Dendritic cell treated with granulocyte-macrophage colony-stimulating factor and Interleukin-4, amounts not matched to agents 40 ng/mL and 50 ng/mL, for 4 days (primary cell): ENCODE results near the gene BAG3.
A peak's percentile ranks its signal among the peaks of the same experiment; 100 is the strongest.
"Not testable (repeated sequence)": the region's sequence is repeated elsewhere in the genome, so short reads cannot be mapped to it uniquely, and the experiment has no call there.

Experiments used
- H3K27ac Mint-ChIP-seq: one replicate; pipeline ENCODE4 v1.8.0; 2022; ENCODE audit warnings: mild to moderate bottlenecking, mixed read lengths
- H3K27me3 Mint-ChIP-seq: one replicate; pipeline ENCODE4 v1.8.0; 2022; ENCODE audit warnings: mild to moderate bottlenecking, mixed read lengths
- H3K36me3 Mint-ChIP-seq: one replicate; pipeline ENCODE4 v1.8.0; 2022; ENCODE audit warnings: low read depth, mixed read lengths
- H3K4me1 Mint-ChIP-seq: one replicate; pipeline ENCODE4 v1.8.0; 2022; ENCODE audit warnings: low read depth, mixed read lengths
- H3K4me3 Mint-ChIP-seq: one replicate; pipeline ENCODE4 v1.8.0; 2022; ENCODE audit warnings: mild to moderate bottlenecking, moderate library complexity, mixed read lengths
- H3K9me3 Mint-ChIP-seq: one replicate; pipeline ENCODE4 v1.8.0; 2022; ENCODE audit warnings: mixed read lengths
- intact Hi-C: fragments of 100-400 bp; cut with micrococcal nuclease; formaldehyde crosslinking; loops from one replicate; pipeline ENCODE4 v1.15.0; 2022

The BAG3 gene

DNA sequence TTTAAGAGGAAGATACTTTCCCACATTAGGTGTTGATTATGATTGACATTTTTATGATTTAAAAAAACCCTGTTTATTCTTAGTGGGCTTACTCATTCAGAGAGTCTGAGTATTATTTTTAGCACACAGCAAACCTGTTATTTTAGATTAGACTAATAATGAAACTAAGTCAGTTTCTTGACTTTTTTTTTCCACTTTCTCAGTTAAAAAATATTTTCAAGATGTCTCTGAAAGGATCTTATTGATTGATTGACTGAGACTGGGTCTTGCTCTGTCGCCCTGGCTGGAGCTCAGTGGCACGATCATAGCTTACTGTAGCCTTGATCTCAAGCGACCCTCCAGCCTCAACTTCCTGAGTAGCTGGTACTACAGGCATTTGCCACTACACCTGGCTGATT is 54.3 kb downstream of the BAG3 start:
- intact Hi-C loops = loop anchor here (2.0 kb wide), 1 partner anchor 19 kb away; no protein-coding TSS in a partner anchor
- Mint-ChIP-seq H3K27ac (peak overlapping the region; percentile 86), H3K9me3 (peaks cover 17% of the 10 kb centered on the region), H3K36me3 (peaks cover 6% of the 10 kb centered on the region), H3K4me1 (peaks cover 56% of the 10 kb centered on the region), H3K27me3 (peaks cover 6% of the 10 kb centered on the region), H3K4me3 (no peak overlapping the region)

DNA sequence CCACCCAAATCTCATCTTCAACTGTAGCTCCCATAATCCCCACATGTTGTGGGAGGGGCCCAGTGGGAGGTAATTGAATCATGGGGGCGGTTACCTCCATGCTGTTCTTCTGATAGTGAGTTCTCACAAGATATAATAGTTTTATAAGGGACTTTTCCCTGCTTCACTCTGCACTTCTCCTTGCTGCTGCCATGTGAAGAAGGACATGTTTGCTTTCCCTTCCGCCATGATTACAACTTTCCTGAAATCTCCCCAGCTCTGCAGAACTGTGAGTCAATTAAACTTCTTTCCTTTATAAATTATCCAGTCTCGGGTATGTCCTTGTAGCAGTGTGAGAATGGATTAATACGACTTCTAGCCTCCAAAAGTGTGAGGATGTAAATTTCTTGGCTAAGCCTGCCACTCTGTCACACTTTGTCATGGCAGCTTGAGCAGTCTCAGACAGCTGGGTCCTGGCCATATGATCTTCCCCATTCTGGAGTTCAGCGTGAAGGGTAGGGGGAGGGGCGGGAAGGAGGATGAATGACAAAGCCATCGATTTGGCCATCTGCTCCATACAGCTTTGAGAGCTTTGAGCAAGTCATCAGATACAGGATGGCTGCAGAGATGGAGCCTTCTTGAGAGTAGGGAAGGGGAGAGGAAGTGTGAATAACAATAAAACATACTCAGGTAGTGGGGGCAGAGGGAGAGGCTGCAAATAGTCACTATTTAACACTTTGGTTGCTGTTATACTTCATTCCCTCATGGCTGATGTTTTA is 55.5 kb downstream of the BAG3 start:
- H3K4me1 Mint-ChIP-seq = peaks cover 46% of the 10 kb centered on the region
- H3K27me3 Mint-ChIP-seq = no peaks in the 10 kb centered on the region
- peak overlapping the region; percentile 53 for H3K27ac Mint-ChIP-seq
- intact Hi-C loops = no loop called here
- peaks cover 26% of the 10 kb centered on the region for H3K9me3 Mint-ChIP-seq
- peaks cover 6% of the 10 kb centered on the region for H3K36me3 Mint-ChIP-seq
- no peak overlapping the region for H3K4me3 Mint-ChIP-seq

DNA sequence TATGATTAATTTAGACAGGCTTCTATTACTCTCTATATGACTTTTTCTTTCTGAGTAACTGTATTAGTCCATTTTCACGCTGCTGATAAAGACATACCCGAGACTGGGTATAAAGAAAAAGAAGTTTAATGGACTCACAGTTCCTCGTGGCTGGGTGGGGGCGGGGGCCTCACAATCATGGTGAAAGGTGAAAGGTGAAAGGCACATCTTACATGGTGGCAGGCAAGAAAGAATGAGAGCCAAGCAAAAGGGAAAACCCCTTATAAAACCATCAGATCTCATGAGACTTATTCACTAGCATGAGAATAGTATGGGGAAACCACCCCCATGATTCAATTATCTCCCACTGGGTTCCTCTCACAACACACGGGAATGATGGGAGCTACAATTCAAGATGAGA is 56.2 kb downstream of the BAG3 start:
- H3K27ac Mint-ChIP-seq, H3K4me3 Mint-ChIP-seq, H3K27me3 Mint-ChIP-seq, intact Hi-C loops, H3K36me3 Mint-ChIP-seq: not testable (repeated sequence)
- peaks cover 40% of the 10 kb centered on the region for H3K4me1 Mint-ChIP-seq
- peaks cover 26% of the 10 kb centered on the region for H3K9me3 Mint-ChIP-seq

DNA sequence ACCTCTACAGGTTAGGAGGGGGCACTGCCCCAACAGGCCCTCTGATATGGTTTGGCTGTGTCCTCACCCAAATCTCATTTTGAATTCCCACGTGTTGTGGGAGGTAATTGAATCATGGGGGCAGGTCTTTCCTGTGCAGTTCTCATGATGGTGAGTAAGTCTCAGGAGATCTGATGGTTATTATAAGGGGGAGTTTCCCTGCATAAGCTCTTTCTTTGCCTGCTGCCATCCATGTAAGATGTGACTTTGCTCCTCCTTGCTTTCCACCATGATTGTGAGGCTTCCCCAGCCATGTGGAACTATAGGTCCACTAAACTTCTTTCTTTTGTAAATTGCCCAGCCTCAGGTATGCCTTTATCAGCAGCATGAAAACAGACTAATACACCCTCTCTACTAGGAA is 59.8 kb downstream of the BAG3 start:
- not testable (repeated sequence) for H3K27ac Mint-ChIP-seq

DNA sequence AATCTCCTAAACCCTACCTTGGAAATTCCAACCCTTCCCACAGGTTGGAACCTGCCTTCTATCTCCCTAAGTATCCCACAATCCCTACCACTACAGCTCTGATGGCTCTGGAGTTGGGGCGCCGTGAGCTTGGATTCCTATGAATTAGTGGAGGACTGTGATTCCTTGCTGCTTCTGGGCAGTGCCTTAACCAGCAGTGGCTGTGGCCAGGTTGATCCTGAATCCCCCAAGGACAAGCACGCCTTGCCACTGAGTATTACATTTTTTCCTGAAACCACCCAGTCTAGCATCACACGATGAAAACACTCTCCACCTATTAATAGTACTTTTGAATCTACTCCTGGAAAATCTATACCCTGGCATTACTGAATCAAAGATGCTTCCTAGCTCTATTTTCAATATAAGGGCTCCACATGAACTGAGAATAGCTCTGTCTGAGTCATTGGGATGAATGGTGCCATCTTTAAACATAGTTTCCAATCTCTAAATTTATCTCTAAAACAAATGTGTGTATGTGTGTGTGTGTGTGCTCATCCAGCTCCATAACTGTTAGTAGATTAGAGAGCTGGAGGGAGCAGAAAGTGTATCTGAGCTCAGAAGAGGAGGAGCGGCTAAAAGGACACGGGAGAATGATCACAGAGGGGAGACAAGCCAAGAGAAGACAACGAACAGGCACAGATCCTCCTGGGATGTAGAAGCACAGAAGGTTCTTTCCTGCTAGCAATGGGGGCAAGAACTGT is 62.7 kb downstream of the BAG3 start:
- Mint-ChIP-seq H3K4me3 (no peak overlapping the region), H3K27me3 (peaks cover 3% of the 10 kb centered on the region), H3K27ac (no peak overlapping the region), H3K36me3 (no peaks in the 10 kb centered on the region), H3K4me1 (peaks cover 12% of the 10 kb centered on the region), H3K9me3 (peaks cover 8% of the 10 kb centered on the region)
- intact Hi-C loops = no loop called here

More for the DNA sequence above, 59.8 kb downstream of the BAG3 start:
- H3K36me3 Mint-ChIP-seq, H3K27me3 Mint-ChIP-seq, intact Hi-C loops, H3K4me3 Mint-ChIP-seq: not testable (repeated sequence)
- Mint-ChIP-seq H3K4me1 (peaks cover 18% of the 10 kb centered on the region), H3K9me3 (peaks cover 26% of the 10 kb centered on the region)

DNA sequence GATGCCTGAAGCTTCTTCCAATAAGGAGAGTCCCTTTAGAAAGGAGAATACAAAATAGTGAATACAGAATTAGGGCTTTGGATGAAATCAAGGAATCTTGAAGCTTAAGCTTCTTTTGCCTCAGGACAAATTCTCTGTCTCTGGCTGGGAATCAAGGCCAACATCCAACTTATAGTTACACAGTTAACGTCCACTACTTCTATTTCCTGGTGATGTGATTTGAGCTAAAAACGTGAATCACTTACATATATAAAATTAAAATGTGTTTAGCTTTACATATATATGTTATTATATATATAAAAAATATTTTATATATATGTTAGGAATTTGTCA is 63.3 kb downstream of the BAG3 start:
- Mint-ChIP-seq H3K4me3 (no peak overlapping the region), H3K4me1 (peaks cover 7% of the 10 kb centered on the region), H3K27me3 (peaks cover 3% of the 10 kb centered on the region), H3K9me3 (peaks cover 8% of the 10 kb centered on the region), H3K36me3 (no peaks in the 10 kb centered on the region), H3K27ac (no peak overlapping the region)
- intact Hi-C loops = no loop called here

DNA sequence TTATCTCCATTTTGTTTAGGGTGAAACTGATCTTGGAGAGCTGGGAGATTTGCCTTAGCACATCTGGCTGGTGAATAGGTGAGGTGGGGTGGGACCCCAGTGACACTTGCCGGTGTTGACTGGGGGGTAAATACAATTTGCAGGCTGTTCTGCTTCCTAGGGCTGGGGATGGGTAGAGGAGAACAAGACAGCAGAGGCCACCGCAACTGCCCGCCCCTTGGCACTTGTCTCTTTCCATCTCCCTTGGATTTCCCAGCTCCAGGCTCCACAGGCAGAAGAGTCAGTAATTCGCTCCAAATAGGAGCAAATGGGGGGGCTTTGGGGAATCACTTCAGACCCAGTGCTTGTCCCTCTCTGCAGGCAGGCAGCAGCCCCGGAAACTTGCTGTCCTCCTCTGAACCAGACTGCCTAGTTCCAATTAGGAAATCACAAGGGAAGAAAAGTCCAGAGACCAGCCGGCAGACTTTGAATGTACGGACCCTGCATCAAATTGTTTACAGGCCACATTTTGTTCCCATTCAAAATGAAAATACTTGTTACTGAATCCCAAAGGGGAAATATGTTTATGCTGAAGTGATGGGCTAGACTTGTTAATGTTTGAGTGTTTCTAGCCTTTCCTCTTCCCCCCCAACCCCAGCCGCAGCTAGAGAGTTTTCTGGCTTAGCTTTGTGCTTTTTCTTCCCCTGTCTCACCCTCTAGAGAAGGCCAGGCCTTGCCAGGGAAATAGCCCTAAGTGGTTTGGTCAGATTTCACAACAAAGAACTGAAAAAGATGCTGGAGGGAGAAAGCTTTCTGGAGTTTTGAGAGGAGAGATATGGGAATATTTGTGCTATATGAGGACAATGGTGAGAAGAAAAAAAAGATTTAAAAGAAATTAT is 64.7 kb downstream of the BAG3 start:
- Mint-ChIP-seq H3K36me3 (no peaks in the 10 kb centered on the region), H3K27ac (no peak overlapping the region)

DNA sequence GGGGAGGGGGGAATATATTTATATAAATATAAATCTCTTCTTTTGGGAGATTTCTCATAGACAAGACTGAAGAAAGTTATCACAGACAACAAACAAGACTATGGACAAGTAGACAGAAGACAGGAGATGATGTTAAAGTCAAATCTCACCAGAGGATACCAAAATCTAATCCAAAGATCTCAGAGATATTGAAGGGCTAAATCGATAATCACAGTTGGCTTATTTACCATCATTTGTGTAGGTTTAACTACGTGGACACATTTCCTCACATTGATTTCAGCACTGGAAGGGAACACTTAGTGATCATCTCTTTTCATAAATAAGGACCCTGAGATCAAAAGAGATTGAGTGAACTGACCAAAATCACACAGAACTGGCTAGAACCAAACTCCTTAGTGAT is 72.0 kb downstream of the BAG3 start:
- no peak overlapping the region for H3K4me3 Mint-ChIP-seq
- peaks cover 36% of the 10 kb centered on the region for H3K4me1 Mint-ChIP-seq
- no peak overlapping the region for H3K27ac Mint-ChIP-seq
- H3K36me3 Mint-ChIP-seq = no peaks in the 10 kb centered on the region
- intact Hi-C loops = no loop called here
- H3K27me3 Mint-ChIP-seq = no peaks in the 10 kb centered on the region
- H3K9me3 Mint-ChIP-seq = no peaks in the 10 kb centered on the region

More for the DNA sequence above, 64.7 kb downstream of the BAG3 start:
- no peak overlapping the region for H3K4me3 Mint-ChIP-seq
- H3K4me1 Mint-ChIP-seq = no peaks in the 10 kb centered on the region
- H3K9me3 Mint-ChIP-seq = peaks cover 6% of the 10 kb centered on the region
- peaks cover 3% of the 10 kb centered on the region for H3K27me3 Mint-ChIP-seq
- intact Hi-C loops = no loop called here

DNA sequence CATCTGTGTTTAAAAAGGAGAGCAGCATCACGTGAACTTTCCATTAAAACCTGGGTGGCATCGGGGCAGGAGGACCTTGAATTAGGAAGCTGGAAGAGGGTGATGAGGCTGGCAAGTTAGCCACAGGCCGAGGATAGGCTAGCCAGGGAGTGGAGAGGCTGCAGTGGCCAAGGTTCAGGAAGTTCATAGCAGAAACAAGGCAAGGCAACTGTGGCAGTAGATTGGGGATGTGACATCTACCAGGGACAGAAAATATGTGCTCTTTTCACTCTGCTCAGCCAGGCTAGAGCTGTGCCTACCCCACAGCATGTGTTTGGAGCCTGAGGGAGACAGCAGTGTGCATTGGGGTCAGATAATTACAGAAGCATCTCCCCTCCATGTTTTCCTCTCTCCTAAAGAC is 72.4 kb downstream of the BAG3 start:
- Mint-ChIP-seq H3K36me3 (no peaks in the 10 kb centered on the region), H3K27me3 (no peaks in the 10 kb centered on the region), H3K4me3 (no peak overlapping the region), H3K27ac (no peak overlapping the region), H3K4me1 (peaks cover 36% of the 10 kb centered on the region), H3K9me3 (no peaks in the 10 kb centered on the region)
- intact Hi-C loops = loop anchor here (2.0 kb wide), 2 partner anchors 19 to 37 kb away; no protein-coding TSS in a partner anchor

DNA sequence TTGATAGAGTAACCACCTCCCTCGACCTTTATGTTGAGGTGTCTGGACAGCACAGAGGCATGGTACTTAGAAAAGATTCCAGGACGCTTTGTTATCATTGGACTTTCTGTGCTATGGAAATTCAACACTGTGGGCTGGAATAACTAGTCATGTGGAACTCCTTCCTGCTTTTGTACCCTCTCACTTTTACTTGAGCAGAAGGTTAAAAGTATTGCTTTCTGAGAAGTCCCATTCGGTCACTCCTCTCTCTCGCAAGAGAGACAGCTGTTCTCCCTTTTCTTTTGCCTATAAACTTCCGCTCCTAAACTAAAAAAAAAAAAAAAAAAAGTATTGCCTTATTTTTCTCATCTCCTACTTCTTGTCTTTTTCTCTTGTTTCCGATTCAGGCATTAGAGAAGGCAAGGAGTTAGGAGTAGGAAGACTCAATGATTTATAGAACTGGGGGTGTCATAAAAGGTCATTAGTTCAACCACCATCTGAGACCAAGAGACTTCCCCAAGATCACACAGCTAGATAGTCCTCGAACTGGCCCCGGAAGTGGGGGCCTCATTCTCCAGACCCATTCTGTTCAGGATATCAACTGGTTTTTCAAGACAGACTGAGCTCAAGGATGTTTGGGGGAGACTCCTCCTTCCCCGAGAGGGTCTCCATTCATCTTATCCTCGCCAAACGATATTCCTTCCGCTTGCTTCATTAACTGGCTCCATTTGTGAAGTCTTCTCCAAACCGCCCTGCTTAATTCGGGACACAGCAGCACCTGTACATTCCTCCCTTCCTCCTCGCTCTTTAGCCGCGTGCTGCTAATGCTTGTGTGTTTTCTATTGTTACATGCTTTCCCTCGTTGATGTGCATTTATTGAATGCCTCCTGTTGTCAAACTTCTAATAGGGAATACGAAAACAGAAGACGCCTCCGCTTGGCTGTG is 73.7 kb downstream of the BAG3 start:
- intact Hi-C loops = loop anchor here (1.0 to 2.0 kb wide), 3 partner anchors 20 to 129 kb away; partner anchors contain the start of gene TIAL1
- Mint-ChIP-seq H3K4me1 (peaks cover 36% of the 10 kb centered on the region), H3K9me3 (no peaks in the 10 kb centered on the region), H3K27me3 (no peaks in the 10 kb centered on the region), H3K36me3 (no peaks in the 10 kb centered on the region), H3K4me3 (peak overlapping the region; percentile 71), H3K27ac (peak overlapping the region; percentile 97)

DNA sequence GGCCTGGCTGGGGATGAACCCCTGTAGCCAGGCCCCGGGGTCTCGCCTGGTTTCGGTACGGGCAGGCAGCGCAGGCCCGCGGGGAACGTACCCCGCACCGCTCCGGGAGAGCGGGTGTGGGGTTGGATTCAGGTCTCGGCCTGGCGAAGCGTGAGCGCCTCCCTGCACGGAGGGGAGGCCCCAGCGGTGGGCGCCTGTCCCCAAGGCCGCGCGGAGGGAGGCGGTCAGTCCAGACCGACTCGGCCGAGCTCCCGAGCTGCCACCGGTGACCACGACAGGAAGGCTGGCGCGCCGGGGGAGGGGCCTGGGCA is 74.3 kb downstream of the BAG3 start:
- intact Hi-C loops = loop anchor here (1.0 to 2.0 kb wide), 3 partner anchors 21 to 129 kb away; partner anchors contain the start of gene TIAL1
- H3K4me3 Mint-ChIP-seq = peak overlapping the region; percentile 71
- H3K27me3 Mint-ChIP-seq = no peaks in the 10 kb centered on the region
- H3K4me1 Mint-ChIP-seq = peaks cover 36% of the 10 kb centered on the region
- H3K27ac Mint-ChIP-seq = peak overlapping the region; percentile 97
- no peaks in the 10 kb centered on the region for H3K36me3 Mint-ChIP-seq
- no peaks in the 10 kb centered on the region for H3K9me3 Mint-ChIP-seq

DNA sequence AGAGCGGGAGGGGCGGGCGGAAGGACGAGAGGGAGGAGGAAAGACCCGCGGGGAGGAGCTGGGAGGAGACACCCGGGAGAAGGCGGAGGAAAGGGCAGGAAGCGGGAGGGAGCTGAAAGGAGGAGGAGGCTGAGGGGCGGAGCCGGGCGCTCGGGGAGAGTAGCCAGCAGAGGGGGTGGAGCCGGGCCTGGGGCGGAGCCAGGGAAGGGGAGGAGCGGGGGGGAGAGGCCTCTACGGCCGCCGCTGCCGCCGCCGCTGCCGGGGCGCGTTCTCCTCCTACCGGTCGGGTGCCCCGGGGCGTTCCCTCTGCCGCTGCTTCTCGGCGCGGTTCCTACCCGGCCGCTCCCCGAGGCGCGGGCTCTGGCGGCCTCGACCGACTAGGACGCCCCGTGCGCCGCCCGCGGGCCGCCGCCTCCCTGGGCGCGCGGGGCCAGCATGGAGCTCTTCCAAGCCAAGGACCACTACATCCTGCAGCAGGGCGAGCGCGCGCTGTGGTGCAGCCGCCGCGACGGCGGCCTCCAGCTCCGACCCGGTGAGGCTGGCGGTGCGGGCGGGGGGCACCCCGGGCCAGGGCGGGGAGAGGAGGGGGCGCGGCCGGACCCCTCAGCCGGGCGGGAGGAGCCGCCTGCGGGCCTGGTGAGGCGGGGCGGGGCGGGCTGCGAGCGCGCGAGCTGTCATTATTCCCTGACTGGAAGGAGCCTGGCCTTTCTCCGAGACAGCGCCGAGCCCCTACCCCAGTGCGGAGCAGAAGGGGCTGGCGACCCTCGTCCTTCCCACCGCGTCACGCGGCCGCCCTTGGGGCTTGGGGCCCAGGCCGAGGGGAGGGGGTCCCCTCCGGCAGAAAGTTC is 74.9 kb downstream of the BAG3 start, which contains the start of gene INPP5F:
Gene INPP5F, plus strand, starts transcription at position 223 of the 848 bp plus-strand sequence. Its CDS starts 213 bp downstream, at position 436.
- Mint-ChIP-seq H3K9me3 (no peaks in the 10 kb centered on the region), H3K27me3 (no peaks in the 10 kb centered on the region), H3K4me3 (peak within 1 kb of the TSS; percentile 71), H3K36me3 (no peaks in the 10 kb centered on the region), H3K4me1 (peaks cover 36% of the 10 kb centered on the region), H3K27ac (peak within 1 kb of the TSS; percentile 97)
- intact Hi-C loops = loop anchor here (1.0 to 2.0 kb wide), 3 partner anchors 21 to 130 kb away; partner anchors contain the start of gene TIAL1
